Measurements from ENCODE around the gene ZNF773. TPM values are rescaled to one million over a fixed set of nuclear protein-coding genes. Genes with fewer than 3 reads are reported as not detected.
A peak's percentile ranks its signal among the peaks of the same experiment; 100 is the strongest.
"Not testable (repeated sequence)": the region's sequence is repeated elsewhere in the genome, so short reads cannot be mapped to it uniquely, and the experiment has no call there.

ZNF773 gene
- 11.3 TPM for total RNA-seq

DNA sequence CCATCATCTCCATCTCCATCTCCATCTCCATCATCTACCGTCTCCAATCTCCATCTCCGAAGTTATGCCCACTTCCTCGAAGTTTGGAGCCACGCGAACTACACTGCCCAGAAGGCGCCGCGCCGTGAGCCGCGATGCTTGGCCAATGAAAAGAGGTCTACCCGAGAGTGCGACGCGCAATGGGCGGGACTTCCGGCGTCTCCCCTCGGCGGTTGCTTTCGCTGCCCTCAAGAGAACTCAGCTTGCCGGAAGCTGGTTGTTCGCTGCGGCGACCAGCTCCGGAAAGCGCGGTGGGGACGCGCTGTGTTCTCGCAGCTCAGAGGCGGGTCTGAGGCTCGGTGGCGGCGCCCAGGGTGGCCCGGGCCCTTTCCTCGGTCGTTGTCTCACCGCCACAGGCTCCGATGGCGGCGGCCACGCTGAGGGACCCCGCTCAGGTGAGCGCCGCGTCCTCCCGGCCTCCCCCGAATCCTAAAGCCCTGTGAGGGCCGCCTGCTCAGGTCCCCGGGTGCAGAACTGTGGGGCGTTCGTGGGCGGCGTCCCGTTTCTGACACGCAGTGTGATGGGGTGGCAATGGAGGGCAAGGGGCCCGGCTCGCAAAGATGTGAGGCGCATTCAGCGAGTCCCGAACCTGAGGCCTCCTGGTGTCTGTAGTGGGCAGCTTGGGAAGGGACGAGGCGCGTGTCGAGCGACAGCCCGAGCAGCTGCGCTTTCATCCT is at the start of gene ZNF773:
Gene ZNF773 (plus strand): TSS at position 259 of the 716 bp plus-strand sequence. CDS start 143 bp downstream, at position 402.
- H3K27me3 ChIP-seq (ENCODE audit: insufficient read depth, low read length); H3K9me3 ChIP-seq (ENCODE audit: low read depth, low read length); H3K4me1 ChIP-seq (ENCODE audit: insufficient read depth, low read length): not testable (repeated sequence)
- peak within 1 kb of the TSS; percentile 55 for H3K4me3 ChIP-seq (ENCODE audit: low read length)

DNA sequence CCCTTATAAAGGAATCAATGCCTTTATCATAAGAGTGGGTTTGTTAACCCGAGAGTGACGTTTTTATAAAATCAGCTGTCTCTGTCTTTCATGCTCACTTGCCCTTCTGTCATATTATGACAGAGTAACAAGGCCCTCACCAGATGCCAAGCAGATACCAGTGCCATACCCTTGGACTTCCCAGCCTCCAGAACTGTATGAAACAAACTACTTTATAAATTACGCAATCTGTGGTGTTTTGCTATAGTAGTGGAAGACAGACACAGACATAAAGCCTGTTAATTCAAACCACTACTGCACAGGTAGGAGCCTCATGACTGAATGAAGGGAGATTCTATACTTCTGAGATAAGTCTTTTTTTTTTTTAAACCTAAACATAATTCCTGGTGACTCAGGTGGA is 47.4 kb upstream of the ZNF773 start:
- H3K4me1 ChIP-seq (ENCODE audit: insufficient read depth, low read length), result no peaks in the 10 kb centered on the region
- peaks cover 35% of the 10 kb centered on the region for H3K9me3 ChIP-seq (ENCODE audit: low read depth, low read length)

DNA sequence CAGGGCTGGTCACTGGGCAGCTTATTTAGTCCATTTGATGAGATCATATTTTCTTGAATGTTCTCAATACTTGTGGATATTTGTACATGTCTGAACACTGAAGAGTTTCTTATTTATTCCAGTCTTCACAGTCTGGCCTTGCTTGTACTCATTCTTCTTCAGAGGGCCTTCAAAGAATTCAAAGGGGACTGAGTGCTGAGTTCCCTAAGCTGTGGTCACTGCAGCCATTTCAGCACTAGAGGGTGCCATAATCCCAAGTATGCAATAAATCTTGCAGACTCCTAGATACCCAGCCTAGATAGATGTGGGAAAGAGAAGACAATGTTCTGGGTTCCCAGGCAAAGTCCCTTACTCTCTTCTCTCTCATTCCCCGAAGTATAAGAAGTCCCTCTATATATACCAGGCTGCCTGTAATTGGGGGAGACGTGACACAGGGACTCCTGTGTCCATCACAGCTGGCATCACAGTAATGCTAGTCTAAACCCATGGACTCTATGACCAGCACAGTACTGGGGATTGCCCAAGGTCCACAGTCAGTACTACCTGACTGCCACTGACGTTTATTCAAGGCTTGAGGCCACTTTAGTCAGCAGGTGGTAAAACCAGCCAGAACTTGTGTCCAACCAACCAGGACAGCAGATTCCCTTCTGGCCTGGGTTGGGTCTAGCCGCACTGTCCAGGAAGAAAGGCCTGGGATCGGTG is 33.9 kb upstream of the ZNF773 start:
- Histone ChIP-seq H3K4me3 (ENCODE audit: low read length) (no peak overlapping the region), H3K9me3 (ENCODE audit: low read depth, low read length) (peaks cover 71% of the 10 kb centered on the region), H3K4me1 (ENCODE audit: insufficient read depth, low read length) (no peaks in the 10 kb centered on the region), H3K27me3 (ENCODE audit: insufficient read depth, low read length) (no peaks in the 10 kb centered on the region)

More for the DNA sequence above, 47.4 kb upstream of the ZNF773 start:
- Histone ChIP-seq H3K4me3 (ENCODE audit: low read length) (no peak overlapping the region), H3K27me3 (ENCODE audit: insufficient read depth, low read length) (no peaks in the 10 kb centered on the region)

DNA sequence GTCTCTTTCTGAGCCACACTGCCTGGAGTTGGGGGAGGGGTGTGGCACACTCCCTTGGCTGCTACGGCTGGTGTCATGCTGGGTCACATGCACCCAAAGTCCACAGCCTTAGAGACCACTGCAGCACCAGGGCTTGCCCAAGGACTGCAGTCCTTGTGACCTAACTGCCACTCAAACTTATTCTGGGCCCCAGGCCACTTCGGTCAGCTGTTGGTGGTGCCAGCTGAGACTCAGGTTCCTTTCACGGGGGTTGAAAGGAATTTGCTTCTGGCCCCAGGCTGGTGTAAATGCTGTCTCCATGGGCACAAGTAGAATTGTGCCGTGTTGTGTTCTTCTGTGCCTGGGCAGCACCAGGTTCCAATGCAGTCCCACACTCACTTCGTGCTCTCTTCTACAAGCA is 33.2 kb upstream of the ZNF773 start:
- no peaks in the 10 kb centered on the region for H3K27me3 ChIP-seq (ENCODE audit: insufficient read depth, low read length)

DNA sequence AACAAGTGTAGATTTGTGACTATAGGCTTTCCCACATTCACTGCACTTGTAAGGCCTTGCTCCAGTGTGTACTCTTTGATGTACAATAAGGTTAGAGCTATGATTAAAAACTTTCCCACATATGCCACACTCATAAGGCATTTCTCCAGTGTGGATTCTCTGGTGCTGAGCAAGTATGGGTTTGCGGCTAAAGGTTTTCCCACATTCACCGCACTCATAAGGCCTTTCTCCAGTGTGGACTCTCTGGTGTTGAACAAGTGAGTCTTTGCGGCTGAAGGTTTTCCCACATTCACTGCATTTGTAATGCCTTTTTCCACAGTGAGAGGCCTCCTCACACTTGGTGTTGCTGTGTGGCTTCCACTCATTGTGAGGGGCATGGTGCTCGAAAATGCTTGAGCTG is 26.1 kb upstream of the ZNF773 start:
- peaks cover 73% of the 10 kb centered on the region for H3K9me3 ChIP-seq (ENCODE audit: low read depth, low read length)

More for the DNA sequence above, 33.2 kb upstream of the ZNF773 start:
- Histone ChIP-seq H3K9me3 (ENCODE audit: low read depth, low read length) (peaks cover 71% of the 10 kb centered on the region), H3K4me1 (ENCODE audit: insufficient read depth, low read length) (no peaks in the 10 kb centered on the region), H3K4me3 (ENCODE audit: low read length) (no peak overlapping the region)

DNA sequence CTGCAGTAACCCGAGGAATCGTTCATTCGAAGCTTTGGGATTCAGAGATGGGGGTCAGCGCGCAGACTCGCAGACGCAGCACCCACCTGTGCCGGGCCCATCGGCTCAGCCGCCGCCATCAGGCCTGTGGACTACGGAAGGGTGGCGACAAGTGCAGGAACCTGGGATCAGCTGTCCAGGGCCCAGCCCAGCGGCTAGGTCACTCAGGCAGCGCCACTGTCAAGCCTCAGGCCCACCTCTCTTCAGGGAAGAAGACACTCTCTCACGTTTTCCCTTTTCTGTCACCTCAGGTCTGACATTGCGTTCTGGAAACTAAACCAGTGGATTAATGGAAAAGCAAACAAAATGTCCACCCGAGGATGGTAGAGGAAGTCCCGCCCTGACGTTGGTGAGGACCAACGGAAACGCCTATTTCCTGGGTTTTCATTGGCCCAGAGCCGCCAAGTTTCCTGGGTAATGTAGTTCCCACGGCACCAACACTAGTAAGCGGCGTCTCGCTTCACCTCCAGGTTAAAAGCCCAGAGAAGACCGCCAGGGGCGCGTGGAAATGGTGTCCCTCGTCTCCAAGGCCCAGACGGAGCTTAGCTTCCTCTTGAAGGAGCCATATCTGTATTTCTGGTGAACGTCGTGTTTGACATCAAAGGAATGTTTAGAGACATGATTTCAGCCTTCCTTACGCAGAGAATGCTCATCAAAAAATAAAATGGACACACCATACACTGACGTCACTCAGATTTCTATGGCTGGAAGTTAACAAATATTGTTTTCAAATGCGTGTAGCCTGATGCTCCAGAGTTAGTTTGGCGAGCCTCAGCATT is 22.3 kb upstream of the ZNF773 start, which contains the start of gene ZNF772:
Gene ZNF772 (minus strand): TSS at position 376 of the 818 bp plus-strand sequence. CDS start 257 bp downstream, at position 119.
- Histone ChIP-seq H3K27me3 (ENCODE audit: insufficient read depth, low read length) (peaks cover 3% of the 10 kb centered on the region), H3K9me3 (ENCODE audit: low read depth, low read length) (peaks cover 55% of the 10 kb centered on the region), H3K4me1 (ENCODE audit: insufficient read depth, low read length) (peaks cover 10% of the 10 kb centered on the region)

More for the DNA sequence above, 26.1 kb upstream of the ZNF773 start:
- no peak overlapping the region for H3K4me3 ChIP-seq (ENCODE audit: low read length)
- H3K4me1 ChIP-seq (ENCODE audit: insufficient read depth, low read length), result peaks cover 10% of the 10 kb centered on the region
- no peaks in the 10 kb centered on the region for H3K27me3 ChIP-seq (ENCODE audit: insufficient read depth, low read length)

DNA sequence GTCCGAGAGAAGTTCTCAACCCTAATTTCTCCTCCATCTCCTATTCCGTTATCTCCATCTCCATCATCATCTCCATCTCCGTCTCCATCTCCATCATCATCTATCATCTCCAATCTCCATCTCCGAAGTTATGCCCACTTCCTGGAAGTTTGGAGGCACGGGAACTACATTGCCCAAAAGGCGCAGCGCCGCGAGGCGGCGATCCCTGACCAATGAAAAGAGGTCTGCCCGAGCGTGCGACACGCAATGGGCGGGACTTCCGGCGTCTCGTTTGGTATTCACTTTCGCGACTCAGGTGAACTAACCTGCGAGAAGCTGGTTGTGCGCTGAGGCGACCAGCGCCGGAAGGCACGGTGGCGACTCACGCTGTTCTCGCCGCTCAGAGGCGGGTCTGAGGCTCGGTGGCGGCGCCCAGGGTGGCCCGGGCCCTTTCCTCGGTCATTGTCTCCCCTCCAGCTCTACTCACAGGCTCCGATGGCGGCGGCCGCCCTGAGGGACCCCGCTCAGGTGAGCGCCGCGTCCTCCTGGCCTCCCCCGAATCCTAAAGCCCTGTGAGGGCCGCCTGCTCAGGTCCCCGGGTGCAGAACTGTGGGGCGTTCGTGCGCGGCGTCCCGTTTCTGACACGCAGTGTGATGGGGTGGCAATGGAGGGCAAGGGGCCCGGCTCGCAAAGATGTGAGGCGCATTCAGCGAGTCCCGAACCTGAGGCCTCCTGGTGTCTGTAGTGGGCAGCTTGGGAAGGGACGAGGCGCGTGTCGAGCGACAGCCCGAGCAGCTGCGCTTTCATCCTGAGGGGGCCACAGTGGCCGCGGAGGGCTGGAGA is 12.1 kb upstream of the ZNF773 start, which contains the start of gene ZNF419:
Gene ZNF419 (plus strand): TSS at position 274 of the 822 bp plus-strand sequence. CDS start 201 bp downstream, at position 475.
- peaks cover 12% of the 10 kb centered on the region for H3K4me1 ChIP-seq (ENCODE audit: insufficient read depth, low read length)
- peak within 1 kb of the TSS; percentile 72 for H3K4me3 ChIP-seq (ENCODE audit: low read length)
- H3K27me3 ChIP-seq (ENCODE audit: insufficient read depth, low read length); H3K9me3 ChIP-seq (ENCODE audit: low read depth, low read length): not testable (repeated sequence)

More for the DNA sequence above, 22.3 kb upstream of the ZNF773 start, which contains the start of gene ZNF772:
- peak within 1 kb of the TSS; percentile 69 for H3K4me3 ChIP-seq (ENCODE audit: low read length)

DNA sequence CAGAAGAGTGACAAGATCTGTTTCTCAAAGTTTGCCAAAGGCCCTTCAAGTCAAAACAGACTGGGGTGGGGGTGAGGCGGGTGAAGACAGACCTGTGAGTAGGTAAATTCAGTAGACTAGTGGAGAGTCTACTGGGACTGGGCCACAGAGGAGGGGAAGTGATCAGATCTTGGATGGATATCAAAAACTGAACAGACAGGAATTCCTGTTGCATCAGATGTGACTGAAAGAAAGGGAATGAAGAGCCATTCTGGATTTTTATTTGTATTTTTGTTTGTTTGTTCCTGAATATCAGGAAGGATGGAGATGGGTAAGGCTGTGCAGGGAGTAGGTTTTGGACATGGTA is 11.5 kb upstream of the ZNF773 start:
- not testable (repeated sequence) for H3K4me3 ChIP-seq (ENCODE audit: low read length); H3K9me3 ChIP-seq (ENCODE audit: low read depth, low read length); H3K27me3 ChIP-seq (ENCODE audit: insufficient read depth, low read length)
- peaks cover 12% of the 10 kb centered on the region for H3K4me1 ChIP-seq (ENCODE audit: insufficient read depth, low read length)

DNA sequence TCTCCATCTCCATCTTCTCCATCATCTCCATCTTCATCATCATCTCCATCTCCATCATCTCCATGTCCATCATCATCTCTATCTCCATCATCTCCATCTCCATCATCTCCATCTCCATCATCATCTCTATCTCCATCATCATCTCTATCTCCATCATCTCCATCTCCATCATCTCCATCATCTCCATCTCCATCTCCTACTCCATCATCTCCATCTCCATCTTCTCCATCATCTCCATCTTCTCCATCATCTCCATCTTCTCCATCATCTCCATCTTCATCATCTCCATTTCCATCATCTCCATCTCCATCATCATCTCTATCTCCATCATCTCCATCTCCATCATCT is 432 bp upstream of the ZNF773 start:
- not testable (repeated sequence) for H3K4me3 ChIP-seq (ENCODE audit: low read length); H3K4me1 ChIP-seq (ENCODE audit: insufficient read depth, low read length); H3K27me3 ChIP-seq (ENCODE audit: insufficient read depth, low read length)
- H3K9me3 ChIP-seq (ENCODE audit: low read depth, low read length), result peaks cover 12% of the 10 kb centered on the region

DNA sequence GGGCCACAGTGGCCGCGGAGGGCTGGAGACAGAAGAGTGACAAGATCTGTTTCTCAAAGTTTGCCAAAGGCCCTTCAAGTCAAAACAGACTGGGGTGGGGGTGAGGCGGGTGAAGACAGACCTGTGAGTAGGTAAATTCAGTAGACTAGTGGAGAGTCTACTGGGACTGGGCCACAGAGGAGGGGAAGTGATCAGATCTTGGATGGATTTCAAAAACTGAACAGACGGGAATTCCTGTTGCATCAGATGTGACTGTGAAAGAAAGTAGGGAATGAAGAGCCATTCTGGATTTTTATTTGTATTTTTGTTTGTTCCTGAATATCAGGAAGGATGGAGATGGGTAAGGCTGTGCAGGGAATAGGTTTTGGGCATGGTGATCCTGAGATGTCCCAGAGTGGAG is 662 bp downstream of the ZNF773 start:
- H3K27me3 ChIP-seq (ENCODE audit: insufficient read depth, low read length); H3K4me1 ChIP-seq (ENCODE audit: insufficient read depth, low read length); H3K9me3 ChIP-seq (ENCODE audit: low read depth, low read length); H3K4me3 ChIP-seq (ENCODE audit: low read length): not testable (repeated sequence)

DNA sequence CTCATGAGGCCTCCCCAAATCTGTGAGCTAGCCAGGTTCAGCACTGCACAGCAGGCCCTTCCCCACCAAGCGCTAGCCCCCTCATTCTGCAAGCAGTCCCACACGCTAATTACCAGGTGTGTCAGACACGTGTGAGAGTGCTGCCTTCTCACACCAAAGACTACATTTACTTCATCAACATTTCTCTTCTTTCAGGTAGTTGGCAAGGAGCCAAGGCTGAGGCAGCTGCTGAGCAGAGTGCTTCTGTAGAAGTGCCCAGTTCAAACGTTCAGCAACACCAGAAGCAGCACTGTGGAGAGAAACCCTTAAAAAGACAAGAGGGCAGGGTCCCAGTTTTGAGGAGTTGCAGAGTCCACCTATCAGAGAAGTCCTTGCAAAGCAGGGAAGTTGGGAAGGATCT is 6.4 kb downstream of the ZNF773 start:
- no peak overlapping the region for H3K4me3 ChIP-seq (ENCODE audit: low read length)
- H3K9me3 ChIP-seq (ENCODE audit: low read depth, low read length), result peaks cover 36% of the 10 kb centered on the region
- H3K4me1 ChIP-seq (ENCODE audit: insufficient read depth, low read length), result peaks cover under 1% of the 10 kb centered on the region
- no peaks in the 10 kb centered on the region for H3K27me3 ChIP-seq (ENCODE audit: insufficient read depth, low read length)

DNA sequence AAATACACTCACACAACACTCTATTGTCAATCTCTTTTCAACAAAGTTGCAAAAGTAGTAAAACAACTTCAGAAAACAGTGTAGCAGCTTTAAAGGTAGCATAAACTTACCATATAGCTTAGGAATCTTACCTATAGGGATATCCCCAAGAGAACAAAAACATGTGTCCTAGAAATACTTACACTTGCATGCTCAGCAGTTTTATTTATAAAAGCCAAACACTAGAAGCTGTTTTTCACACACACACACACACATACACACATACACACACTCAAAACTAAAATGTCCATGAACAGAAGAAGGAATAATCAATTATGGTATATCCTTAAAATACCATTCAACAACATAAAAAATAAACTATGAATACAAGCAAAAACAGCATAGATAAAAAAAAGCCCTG is 11.7 kb downstream of the ZNF773 start:
- H3K4me3 ChIP-seq (ENCODE audit: low read length), result no peak overlapping the region
- H3K4me1 ChIP-seq (ENCODE audit: insufficient read depth, low read length), result no peaks in the 10 kb centered on the region
- no peaks in the 10 kb centered on the region for H3K27me3 ChIP-seq (ENCODE audit: insufficient read depth, low read length)
- H3K9me3 ChIP-seq (ENCODE audit: low read depth, low read length), result peaks cover 79% of the 10 kb centered on the region

DNA sequence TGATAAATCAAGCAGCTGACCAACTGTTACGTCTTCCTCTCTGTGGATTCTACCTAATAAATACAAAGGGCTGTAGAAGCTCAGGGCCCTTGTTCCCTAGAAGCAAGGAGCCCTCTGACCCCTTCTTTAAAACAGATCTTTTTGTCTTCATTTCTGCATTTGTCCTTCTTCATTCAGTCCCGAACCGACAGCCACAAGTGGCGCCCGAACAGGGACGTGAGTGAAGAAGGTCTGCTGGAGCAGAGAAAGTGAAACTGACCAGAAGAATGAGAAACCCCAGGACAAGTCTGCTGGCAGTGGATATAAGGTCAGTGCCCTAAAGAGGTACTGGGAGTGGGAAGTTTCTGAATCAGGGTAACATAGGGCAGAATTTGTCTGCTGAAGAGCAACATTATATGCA is 13.1 kb downstream of the ZNF773 start:
- H3K27me3 ChIP-seq (ENCODE audit: insufficient read depth, low read length), result no peaks in the 10 kb centered on the region
- no peaks in the 10 kb centered on the region for H3K4me1 ChIP-seq (ENCODE audit: insufficient read depth, low read length)
- no peak overlapping the region for H3K4me3 ChIP-seq (ENCODE audit: low read length)
- H3K9me3 ChIP-seq (ENCODE audit: low read depth, low read length), result peaks cover 69% of the 10 kb centered on the region

DNA sequence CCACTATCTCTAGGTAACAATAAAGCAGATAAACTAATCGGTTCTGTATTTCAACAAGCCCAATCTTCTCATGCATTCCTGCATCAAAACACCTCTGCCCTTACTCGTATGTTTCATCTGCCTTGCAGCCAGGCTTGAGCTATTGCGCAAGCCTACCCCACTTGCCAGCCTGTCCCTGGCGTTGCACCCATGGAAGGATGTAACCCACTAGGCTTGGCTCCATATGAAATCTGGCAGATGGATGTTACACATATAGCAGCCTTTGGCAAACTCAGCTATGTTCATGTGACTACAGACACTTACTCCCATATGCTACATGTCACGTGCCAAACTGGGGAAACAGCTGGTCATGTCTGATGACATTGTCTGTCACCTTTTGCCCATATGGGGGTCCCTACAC is 15.5 kb downstream of the ZNF773 start:
- H3K4me1 ChIP-seq (ENCODE audit: insufficient read depth, low read length), result no peaks in the 10 kb centered on the region
- peaks cover 48% of the 10 kb centered on the region for H3K9me3 ChIP-seq (ENCODE audit: low read depth, low read length)
- no peaks in the 10 kb centered on the region for H3K27me3 ChIP-seq (ENCODE audit: insufficient read depth, low read length)
- no peak overlapping the region for H3K4me3 ChIP-seq (ENCODE audit: low read length)
